Measurements from ENCODE around the gene MTREX. TPM values are rescaled to one million over a fixed set of nuclear protein-coding genes. Genes with fewer than 3 reads are reported as not detected.

The MTREX gene
- total RNA-seq, 1 donor from 2014 or later, result 52.4 TPM

DNA sequence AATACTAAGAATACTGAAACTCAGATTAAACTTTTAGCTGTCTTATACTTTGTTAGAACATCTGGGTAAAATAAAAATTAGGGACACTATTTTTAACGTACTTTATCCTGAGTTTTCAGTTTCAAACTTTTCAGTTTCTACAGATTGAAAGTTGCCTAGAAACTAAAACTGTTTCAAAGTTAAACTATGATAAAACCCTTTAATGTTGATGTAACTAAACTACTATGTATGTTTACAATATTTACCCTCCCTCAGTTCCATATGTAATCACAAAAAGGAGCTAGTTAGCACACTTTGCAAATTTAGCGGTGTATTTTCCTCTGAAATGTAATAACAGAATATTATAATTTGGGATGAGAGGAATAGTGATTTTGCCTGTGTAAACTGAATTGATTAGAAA is 105.9 kb downstream of the MTREX start:
- intact Hi-C loops (cut with DNase I), result no loop called here
- no peak for DNase-seq (ENCODE audit: low spot score)

DNA sequence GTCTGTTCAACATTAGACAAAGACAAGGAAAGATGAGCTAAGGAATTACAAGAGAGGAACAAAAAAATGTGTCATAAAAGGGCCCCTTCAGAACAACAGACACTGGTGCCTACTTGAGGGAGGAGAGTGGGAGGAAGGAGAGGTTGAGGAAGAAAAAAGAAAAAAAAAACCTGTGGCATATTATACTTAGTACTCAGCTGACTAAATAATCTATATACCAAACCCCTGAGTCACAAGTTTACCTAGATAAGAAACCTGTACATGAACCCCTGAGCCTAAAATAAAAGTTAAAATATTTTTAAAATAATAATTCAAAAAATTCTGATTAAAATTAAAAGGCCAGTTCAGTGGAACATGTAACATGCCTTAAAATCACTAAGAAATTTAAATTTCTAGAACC is 107.3 kb downstream of the MTREX start:
- no peak for DNase-seq (ENCODE audit: low spot score)
- intact Hi-C loops (cut with DNase I), result no loop called here

DNA sequence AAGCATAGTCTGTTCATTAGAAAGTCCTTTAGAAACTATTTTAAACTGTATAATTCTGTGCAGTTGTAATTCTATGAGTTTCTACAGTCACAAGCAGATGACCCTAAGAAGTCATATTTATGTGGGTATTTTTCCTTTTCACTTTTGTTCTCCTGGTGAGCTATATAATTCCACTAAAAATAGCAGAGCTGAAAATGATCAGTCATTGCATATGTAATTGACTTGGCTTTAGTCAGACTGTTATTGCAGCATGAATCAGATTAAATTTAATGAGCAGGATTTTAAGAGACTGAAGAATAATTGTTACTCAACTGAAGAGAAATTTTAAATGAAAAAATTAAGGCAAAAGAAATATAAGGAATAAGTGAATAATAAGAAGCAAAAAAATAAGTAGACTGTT is 108.5 kb downstream of the MTREX start:
- intact Hi-C loops (cut with DNase I), result no loop called here
- DNase-seq (ENCODE audit: low spot score), result no peak

DNA sequence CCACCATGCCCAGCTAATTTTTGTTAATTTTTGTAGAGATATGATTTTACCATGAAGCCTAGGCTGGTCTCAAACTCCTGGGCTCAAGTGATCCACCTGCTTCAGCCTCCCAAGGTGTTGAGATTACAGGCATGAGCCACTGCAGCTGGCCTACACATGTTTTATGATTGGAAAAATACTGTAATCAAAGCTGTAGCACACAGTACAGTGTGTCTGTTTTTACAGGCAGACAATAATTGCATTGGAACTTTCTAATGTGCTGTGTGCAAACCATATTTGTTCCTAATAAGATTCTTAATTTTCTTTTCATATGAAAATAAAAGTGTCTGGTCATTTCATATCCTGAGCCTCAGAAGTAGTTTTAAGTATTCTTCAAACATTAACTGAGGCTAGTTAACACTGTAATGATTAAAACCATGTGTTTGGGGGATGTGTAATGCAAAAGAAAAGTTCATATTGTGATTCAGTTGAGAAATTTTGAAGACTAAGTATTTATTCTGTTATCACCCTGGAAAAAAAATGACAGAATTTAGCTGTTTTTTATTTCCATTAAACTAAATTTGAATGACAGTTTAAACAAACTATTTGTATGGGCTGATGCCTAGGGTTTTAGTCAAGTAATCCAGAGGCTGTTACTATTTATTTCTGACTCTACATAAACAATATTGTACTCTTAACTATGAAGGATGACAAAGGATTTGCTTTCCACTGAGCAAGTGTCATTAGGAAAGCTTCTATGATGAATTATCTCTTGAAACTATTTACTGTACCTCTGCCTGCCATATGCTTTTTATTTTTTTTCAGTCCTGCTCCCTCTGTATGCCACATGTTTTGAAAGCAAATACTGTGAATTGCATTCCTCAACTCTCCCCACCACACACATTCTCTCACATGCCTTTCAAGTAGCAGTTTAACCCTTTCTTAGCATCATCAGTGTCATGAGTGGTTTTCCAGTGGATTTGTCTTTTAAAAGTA is 111.5 kb downstream of the MTREX start:
- intact Hi-C loops (cut with DNase I), result no loop called here
- no peak for DNase-seq (ENCODE audit: low spot score)

DNA sequence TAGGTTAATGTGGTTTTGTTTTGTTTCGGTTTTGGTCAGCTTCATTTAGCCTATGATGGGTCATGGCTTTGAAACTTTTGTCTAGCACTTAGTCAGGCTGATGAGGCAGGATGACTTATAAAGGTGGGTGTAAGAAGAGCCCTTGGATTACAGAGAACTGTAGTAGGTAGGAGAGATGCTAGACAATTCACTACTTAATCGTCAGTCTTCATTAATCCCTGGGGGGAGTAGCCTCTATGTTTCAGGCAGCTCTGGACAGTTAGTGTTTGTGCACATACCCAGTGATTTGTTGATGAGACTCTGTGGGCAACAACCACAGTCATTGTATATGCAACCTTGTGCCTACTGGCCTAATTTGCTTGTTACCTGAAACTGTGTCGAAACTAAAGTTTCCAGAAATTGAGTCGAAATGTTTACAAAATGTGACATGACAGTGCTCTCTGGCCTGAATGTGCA is 113.3 kb downstream of the MTREX start:
- DNase-seq (ENCODE audit: low spot score), result no peak
- intact Hi-C loops (cut with DNase I), result no loop called here

DNA sequence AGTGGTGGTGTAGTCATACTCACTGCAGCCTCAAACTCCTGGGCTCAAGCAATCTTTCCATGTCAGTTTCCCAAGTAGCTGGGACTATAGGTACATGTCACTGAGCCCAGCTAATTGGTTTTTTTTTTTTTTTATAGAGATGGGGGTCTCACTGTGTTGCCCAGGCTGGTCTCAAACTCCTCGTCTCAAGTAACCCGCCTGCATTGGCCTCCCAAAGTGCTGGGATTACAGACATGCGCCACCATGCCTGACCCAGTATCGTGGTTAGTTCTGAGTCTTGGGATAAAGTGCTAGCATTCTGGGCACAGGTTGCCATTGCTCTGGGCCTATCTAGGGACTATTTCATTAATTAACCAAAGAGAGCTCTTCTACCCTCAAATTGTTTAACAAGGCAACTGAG is 118.7 kb downstream of the MTREX start:
- DNase-seq (ENCODE audit: low spot score), result no peak
- intact Hi-C loops (cut with DNase I), result no loop called here

DNA sequence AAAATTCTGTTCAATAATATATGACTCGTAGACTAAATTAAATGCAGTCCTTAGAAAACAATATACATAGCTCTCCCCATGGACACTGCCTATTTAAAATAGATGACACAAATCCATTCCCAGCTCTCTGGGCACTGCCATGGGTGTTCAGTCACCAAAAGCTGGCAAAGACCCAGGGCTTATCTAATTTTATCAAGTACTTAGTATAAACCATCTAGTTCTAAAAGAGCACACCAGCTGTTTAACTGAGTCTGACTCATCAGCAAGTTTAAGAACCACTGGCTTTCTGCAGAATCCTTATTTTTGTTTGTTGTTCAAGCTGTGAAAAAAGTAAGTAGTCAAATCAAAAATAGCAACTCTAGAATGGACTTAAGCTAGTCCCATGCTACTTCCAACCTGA is 119.4 kb downstream of the MTREX start:
- DNase-seq (ENCODE audit: low spot score), result no peak

DNA sequence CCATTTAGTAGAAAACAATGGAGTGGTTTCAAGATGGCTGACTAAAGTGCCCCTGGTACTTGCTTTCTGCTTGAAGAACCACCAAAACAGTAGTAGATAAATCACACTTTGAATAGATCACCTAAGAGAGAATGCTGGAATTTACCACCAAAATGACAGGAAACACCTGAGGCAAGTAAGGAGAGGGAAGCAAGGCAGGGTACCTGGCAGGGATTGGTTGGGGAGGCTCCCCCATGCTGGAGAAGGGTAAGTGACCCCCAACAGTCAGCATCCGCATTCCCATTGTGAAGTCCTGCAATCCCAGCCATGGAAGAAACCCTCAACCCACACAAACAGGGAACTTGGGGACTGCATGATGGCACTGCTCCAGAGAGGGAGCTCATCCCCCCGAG is 121.4 kb downstream of the MTREX start:
- intact Hi-C loops (cut with DNase I), result no loop called here
- no peak for DNase-seq (ENCODE audit: low spot score)

More for the DNA sequence above, 119.4 kb downstream of the MTREX start:
- intact Hi-C loops (cut with DNase I), result no loop called here

DNA sequence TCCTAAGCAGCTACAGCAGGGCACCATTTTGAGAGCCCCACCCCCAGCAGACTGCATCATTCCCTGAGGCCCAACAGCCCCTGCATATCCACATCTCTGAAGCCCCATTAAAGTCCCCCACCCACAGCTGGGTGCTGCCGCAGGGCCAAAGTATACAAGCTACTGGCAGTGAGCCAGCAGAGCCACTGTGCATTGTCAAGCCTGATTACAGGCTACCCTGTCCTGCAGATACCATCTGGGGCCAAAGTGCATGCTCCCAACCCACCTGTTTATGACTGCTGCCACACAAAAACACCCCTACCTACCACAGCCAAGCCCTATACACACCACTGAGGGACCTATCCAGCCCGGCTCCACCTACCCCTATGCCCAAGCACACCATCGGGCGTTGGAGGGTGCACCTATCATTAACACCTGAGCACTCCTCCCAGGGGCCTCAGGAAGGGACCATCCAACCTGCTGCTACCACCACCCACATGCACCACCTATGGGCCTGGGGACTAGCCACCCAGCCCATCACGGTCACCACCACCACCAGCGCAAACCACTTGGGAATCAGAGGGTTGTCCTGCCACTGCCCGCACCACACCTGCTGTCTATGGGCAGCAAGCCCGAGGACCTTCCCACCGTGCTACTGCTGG is 121.9 kb downstream of the MTREX start:
- intact Hi-C loops (cut with DNase I), result no loop called here

DNA sequence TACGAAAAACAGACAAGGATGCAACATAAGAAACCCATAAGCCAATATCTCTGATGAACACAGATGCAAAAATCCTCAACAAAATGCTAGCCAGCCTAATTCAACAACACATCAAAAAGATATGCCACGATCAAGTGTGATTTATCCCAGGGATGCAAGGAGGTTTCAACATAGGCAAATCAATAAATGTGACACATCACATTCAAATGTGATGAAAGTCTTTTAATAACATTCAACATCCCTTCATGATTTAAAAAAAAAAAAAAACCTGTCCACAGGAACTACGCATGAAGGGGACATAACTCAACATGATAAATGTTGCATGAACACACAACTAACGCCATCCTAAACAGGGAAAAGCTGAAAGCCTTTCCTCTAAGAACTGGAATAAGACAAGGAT is 124.8 kb downstream of the MTREX start:
- DNase-seq (ENCODE audit: low spot score), result no peak
- intact Hi-C loops (cut with DNase I), result no loop called here

More for the DNA sequence above, 121.9 kb downstream of the MTREX start:
- DNase-seq (ENCODE audit: low spot score), result no peak

DNA sequence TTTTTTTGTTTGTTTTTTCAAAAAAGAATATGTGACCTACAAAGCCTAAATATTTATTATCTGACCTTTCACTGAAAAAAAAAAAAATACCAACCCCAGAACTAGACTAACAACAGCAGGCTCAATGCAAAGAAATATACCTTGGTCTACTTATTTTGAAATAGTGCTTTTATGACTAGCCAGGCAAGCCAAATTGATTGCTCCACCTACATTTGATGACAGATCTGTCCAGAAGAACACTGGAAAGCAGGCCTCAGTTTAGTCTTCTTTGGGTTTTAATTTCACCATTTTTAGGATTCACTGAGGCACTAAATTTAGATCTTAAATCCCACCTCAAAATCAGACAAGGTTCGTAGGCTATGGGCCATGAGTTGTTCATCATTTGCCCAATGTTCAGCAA is 129.7 kb downstream of the MTREX start:
- intact Hi-C loops (cut with DNase I), result loop anchor here (5.0 kb wide), 2 partner anchors 95 to 140 kb away; partner anchors contain the start of gene PLPP1
- no peak for DNase-seq (ENCODE audit: low spot score)

DNA sequence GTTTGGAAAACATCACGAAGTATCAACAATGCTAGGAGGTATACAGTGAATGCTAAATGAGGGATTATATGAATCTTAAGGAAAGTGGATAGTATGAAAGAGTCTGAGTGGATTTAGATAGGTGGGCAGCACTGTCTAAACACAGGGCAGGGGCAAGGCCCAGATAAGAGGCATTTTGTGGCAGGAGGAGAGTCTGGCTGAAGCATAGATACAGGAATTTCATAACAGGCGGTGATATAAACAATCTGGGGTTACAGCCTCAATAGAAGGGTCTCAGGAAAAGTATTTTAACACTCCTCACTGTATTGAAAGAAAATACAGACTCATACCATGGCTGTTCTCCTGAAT is 130.0 kb downstream of the MTREX start:
- intact Hi-C loops (cut with DNase I), result loop anchor here (5.0 kb wide), 2 partner anchors 94 to 139 kb away; partner anchors contain the start of gene PLPP1
- DNase-seq (ENCODE audit: low spot score), result no peak

DNA sequence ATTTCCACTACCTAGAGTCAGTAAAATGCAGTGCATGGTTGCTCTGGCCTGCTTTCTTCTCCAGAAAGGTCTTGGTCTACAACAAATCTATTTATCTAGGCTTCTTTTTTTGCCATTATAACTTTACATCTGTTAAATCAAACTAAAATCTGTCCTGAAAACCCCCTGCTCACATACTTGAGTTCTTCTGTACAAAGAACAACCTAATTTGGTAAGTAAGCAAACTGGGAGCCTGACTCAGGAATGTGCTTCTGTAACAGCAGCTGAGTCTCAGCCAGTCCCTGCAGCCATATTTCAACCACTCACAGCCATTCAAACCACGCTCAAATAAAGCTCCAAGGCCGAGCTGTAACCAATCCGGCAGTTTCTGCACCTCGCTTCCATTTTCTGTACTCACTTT is 131.2 kb downstream of the MTREX start:
- intact Hi-C loops (cut with DNase I), result loop anchor here (5.0 kb wide), 2 partner anchors 93 to 138 kb away; partner anchors contain the start of gene PLPP1

DNA sequence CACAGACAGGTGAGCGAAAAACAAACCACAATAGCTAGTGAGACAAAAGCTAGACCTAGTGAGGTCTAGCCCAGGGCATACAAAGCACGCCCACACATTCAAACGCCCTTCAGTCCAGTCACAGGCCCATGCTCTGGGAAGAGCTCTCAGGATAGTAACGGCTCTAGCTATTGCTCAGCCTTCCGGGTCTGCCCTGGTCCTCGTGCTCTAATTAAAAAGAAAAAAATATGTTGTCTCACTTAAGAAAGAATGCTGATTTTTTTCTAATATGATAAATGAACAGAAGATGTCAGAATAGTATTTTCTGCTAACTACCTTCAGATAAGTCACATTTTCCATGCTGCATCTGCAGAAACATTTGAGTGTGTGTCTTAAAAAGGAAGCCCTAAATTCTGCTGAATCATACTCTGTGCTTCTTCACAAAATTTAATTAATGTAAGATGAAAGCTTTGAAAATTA is 132.4 kb downstream of the MTREX start:
- no peak for DNase-seq (ENCODE audit: low spot score)
- intact Hi-C loops (cut with DNase I), result loop anchor here (2.0 kb wide), 1 partner anchor 161 kb away; no protein-coding TSS in a partner anchor

More for the DNA sequence above, 131.2 kb downstream of the MTREX start:
- DNase-seq (ENCODE audit: low spot score), result no peak

DNA sequence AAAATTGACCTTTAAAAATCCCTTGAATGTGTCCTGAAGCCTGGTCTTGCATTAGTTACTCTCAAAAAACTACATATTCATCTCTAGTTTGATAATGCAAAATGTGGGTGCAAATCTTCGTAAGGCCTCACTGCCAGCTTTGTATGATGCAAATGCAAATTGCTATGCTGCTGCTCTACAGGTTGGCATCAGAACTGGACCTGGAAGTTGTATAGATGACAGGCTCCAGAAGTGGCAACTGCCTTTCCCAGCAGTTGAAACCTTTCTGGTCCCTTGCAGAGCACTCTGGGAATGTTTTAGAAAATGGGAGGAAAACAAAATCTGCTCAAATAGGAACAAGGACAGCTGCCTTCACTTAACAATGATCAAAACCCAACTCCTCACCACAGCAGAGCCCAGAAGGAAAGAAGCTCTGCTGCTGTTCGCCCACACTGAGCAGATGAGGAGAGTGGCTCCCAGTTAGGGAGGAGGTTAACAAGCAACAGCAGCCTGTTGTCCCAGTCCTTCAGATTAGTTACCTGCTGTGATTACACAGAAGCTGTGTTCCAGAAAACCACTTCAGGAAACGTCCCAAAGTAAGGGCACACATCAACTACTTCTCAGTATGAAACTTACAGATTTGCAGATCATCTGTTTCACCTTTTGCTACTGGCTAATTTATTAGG is 133.4 kb downstream of the MTREX start:
- no peak for DNase-seq (ENCODE audit: low spot score)
- intact Hi-C loops (cut with DNase I), result loop anchor here (2.0 kb wide), 1 partner anchor 160 kb away; no protein-coding TSS in a partner anchor

DNA sequence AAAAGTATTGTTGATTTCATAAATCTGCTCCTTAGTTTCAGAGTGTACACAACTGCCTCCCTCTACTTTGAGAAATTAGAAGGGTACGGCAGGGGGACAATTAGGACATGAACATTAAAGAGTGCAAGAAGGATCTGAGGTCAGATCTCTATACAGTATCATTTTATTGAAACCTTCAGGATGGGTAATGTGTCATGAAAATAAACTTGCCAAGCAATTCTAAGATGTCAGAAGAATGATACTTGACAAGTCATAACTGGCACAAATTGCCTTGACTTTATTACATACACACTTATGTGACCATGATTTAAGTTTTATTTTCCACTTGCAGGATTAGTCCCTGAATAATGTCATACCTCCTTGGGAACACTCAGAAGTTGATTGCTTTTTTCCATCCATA is 134.2 kb downstream of the MTREX start:
- DNase-seq (ENCODE audit: low spot score), result no peak
- intact Hi-C loops (cut with DNase I), result loop anchor here (2.0 kb wide), 1 partner anchor 159 kb away; no protein-coding TSS in a partner anchor

DNA sequence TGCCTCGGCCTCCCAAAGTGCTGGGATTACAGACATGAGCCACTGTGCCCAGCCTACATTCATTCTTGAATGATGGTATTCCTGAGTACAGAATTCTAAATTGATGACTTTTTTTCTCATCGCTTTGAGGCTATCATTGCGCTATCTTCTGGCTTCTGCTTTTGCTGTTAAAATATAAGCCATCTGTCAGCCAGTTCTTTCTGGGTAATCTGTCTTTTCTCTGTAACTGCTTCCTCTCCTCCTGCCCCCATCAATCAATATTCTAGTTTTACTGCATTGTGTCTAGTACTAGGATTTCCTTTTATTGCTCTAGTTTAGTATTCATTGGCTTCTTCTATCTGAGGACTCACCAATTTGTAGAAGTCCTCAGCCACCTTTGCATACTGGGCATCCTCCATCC is 138.0 kb downstream of the MTREX start:
- DNase-seq (ENCODE audit: low spot score), result no peak
- intact Hi-C loops (cut with DNase I), result no loop called here

DNA sequence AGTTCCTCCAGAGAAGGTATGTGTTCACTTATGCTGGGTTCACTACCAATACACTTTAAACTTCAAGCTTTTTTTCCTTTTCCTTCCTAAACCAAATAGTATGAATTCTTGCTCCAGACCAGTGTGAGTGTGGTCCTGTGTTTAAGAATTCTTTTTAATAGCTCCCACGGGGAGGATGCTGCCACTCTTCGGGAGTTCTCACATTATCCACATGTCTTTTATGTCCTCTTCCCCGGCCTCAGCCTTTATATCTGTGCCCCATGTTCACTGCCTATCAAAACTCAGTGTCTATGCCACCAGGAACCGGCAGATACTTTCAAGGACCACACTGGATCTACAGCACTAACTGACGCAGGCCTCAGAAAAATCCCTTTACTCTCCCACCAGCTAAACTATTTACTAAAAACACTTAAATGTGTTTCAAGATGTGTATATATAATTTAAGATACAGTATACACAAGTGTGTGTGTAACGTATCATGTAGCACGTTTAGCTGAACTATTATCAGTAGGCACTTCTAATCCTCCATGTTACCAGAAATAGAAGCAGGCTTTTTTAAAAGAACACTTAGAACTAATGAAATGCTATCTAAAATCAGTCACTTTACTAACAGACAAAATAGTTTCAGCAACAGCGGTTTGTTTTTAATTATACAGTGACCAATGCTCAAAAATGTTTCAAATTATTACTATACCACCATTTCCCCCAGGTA is 139.0 kb downstream of the MTREX start:
- no peak for DNase-seq (ENCODE audit: low spot score)
- intact Hi-C loops (cut with DNase I), result no loop called here

DNA sequence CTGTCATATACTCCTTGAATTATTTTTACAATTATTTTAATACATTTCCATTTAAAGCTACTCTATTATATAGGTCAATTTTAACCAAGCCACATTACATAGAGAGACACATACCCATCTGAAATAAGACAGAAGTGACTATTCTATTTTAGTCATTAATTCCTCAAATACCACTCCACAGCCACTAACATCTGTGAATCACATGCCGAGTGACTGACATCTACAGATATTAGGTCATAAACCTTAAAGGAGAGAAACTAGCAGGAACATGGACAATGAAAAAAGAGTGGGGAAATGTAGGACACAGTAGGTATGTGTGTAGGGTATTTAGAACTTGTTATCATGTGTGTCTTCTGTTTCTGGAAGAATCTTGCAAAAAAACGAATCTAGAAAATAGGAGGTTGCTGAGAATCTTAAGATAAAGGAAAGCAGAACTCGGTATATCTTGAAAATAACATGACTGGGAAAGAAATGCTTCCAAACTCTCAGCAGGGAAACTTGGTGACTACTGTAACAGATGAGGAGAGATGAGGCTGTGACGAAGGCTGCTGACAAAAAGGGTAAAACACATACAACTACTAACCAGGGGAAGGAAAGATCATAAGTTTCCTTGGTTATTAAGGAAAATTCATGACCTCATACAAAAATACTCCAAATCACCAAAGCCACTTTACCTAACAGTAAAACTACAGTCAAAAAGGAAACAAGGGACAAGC is 142.4 kb downstream of the MTREX start:
- intact Hi-C loops (cut with DNase I), result no loop called here
- DNase-seq (ENCODE audit: low spot score), result no peak
